ENCODE measurements around the gene POM121L2. TPM values are rescaled to one million over a fixed set of nuclear protein-coding genes. Genes with fewer than 3 reads are reported as not detected.

Gene POM121L2
- total and polyA plus RNA-seq, 2 of the 13 experiments (the other 11 are each of a cell fraction or from before 2014, with no cell fraction given): not detected

GRCh38 chr6:27297484-27297856, 14.6 kb downstream of the POM121L2 start (continued):
- TF ChIP-seq ZNF781 (CRISPR knock-in tag; IDR thresholded peaks at IDR 0.05; ENCODE audit: borderline replicate concordance, not compliant biosample characterization): no peak
- no peak for TF ChIP-seq ZNF260 (CRISPR knock-in tag; IDR thresholded peaks at IDR 0.05; ENCODE audit: borderline replicate concordance, low read depth)
- TF ChIP-seq ZNF747 (CRISPR knock-in tag; IDR thresholded peaks at IDR 0.05; ENCODE audit: borderline replicate concordance): no peak
- TF ChIP-seq BCLAF1 (IDR thresholded peaks at IDR 0.05): no peak
- TF ChIP-seq ZNF556 (CRISPR knock-in tag; IDR thresholded peaks at IDR 0.05; ENCODE audit: borderline replicate concordance): no peak

- in situ Hi-C loops (cut with HindIII; ENCODE audit: extremely low pct_ligation_motif_present, low pct_unique_long_range_greater_than_20kb): no loop called here
- H2AFZ ChIP-seq (ENCODE audit: low read length): peak overlapping the region; percentile 24
- peaks cover 0 to 20% of the 10 kb centered on the region in 2 experiments; a peak in 2 of 5 replicates for H3K27me3 ChIP-seq (ENCODE audit: control insufficient read depth in 1 of 2, insufficient read depth in 2 of 2, low read length in 2 of 2)
- no peaks in the 10 kb centered on the region for H4K20me1 ChIP-seq (ENCODE audit: insufficient read depth, low read length)
- BruUV-seq (replicated peaks): no TSS peak
- H3K36me3 ChIP-seq (replicated peaks in 1 of 2; ENCODE audit: control insufficient read depth in 1 of 2, insufficient read depth in 2 of 2, low read length in 2 of 2): no peaks in the 10 kb centered on the region
- ATAC-seq (peak; percentile 59), DNase-seq (ENCODE audit: low spot score) (no peak), FAIRE-seq (no peak)
- WGBS (ENCODE audit: low lambda C conversion rate): 6% methylated on average over 27 of the region's 27 CpGs
- no peaks in the 10 kb centered on the region for H3K9me3 ChIP-seq (ENCODE audit: low read length)
- ChIA-PET CTCF (ENCODE audit: low intra/inter-chr PET ratio, low total read pairs) (no interaction called here), POLR2A (interaction anchor here (1.3 to 1.6 kb wide), 2 partner anchors 92 to 177 kb away, joined by 3 to 5 read pairs; partner anchors contain the start of genes ZNF184 and ZNF391)
- H3K4me3 ChIP-seq (replicated peaks in 1 of 3; ENCODE audit: insufficient read depth in 1 of 3, low read depth in 2 of 3, low read length in 3 of 3): peak overlapping the region; percentile 48 to 75 (median 63)
- intact Hi-C loops (cut with micrococcal nuclease; ENCODE audit: unreplicated experiment): loop anchor here (5.0 kb wide), 1 partner anchor 109 kb away; no protein-coding TSS in a partner anchor
- peak overlapping the region; percentile 94 for H3K4me2 ChIP-seq (ENCODE audit: low read depth, low read length)
- H3K9ac ChIP-seq (ENCODE audit: insufficient read depth, low read depth, low read length): no peak overlapping the region
- no peak overlapping the region for H3K27ac ChIP-seq (ENCODE audit: extremely low read length, insufficient read depth, low read length)
- H3K79me2 ChIP-seq (ENCODE audit: insufficient read depth, low read length): no peaks in the 10 kb centered on the region
- peaks cover 56% of the 10 kb centered on the region for H3K4me1 ChIP-seq (ENCODE audit: insufficient read depth, low read length)
- TF ChIP-seq TEF (CRISPR knock-in tag; IDR thresholded peaks at IDR 0.05) (0 out of 2 replicates have a peak, but pooled peaks have one; percentile 26), ZNF569 (CRISPR knock-in tag; IDR thresholded peaks at IDR 0.05; ENCODE audit: borderline replicate concordance) (no peak), NAIF1 (CRISPR knock-in tag; IDR thresholded peaks at IDR 0.05; ENCODE audit: borderline replicate concordance) (0 out of 2 replicates have a peak, but pooled peaks have one; percentile 8), NRL (CRISPR knock-in tag; IDR thresholded peaks at IDR 0.05; ENCODE audit: borderline replicate concordance) (peak; percentile 36; the same call in 1 of the 2 replicates), ETV5 (CRISPR knock-in tag; IDR thresholded peaks at IDR 0.05; ENCODE audit: borderline replicate concordance) (no peak), BORCS8-MEF2B (CRISPR knock-in tag; IDR thresholded peaks at IDR 0.05) (no peak), SAP130 (CRISPR knock-in tag; IDR thresholded peaks at IDR 0.05; ENCODE audit: low read depth) (peak; percentile 12; the same call in 1 of the 2 replicates), ARID5B (CRISPR knock-in tag; IDR thresholded peaks at IDR 0.05) (0 out of 2 replicates have a peak, but pooled peaks have one; percentile 23)
Observed at GRCh38 chr6:27296106-27296783, 15.8 kb downstream of the POM121L2 start.

Measured in HepG2 (cell line).